ENCODE measurements around the gene RASGEF1C. TPM values are rescaled to one million over a fixed set of nuclear protein-coding genes. Genes with fewer than 3 reads are reported as not detected.
"Not testable (repeated sequence)": the region's sequence is repeated elsewhere in the genome, so short reads cannot be mapped to it uniquely, and the experiment has no call there.

RASGEF1C gene
- total and polyA plus RNA-seq, 10 donors: 0.06 to 1.1 (median 0.21) TPM; not detected in 6

GRCh38 chr5:180212363-180213255 lies 3.6 kb upstream of the RASGEF1C start:
- peak; percentile 72 for DNase-seq
- 31 to 39% (median 34%) methylated on average over 16 to 19 of the region's 19 CpGs for WGBS, 5 donors
- Histone ChIP-seq H3K4me1 (peaks cover 3 to 13% (median 7%) of the 10 kb centered on the region in 6 donors), H3K4me3 (no peak overlapping the region), H3K27me3 (replicated peaks in 1 of 7) (peaks cover 0 to 53% (median 30%) of the 10 kb centered on the region in 7 donors), H3K36me3 (no peaks in the 10 kb centered on the region), H3K9me3 (peaks cover 0 to 33% (median 29%) of the 10 kb centered on the region in 8 donors), H3K27ac (no peak overlapping the region)
- TF ChIP-seq POLR2A (IDR thresholded peaks at IDR 0.05) (no peak), POLR2AphosphoS5 (IDR thresholded peaks at IDR 0.05) (no peak), CTCF (IDR thresholded peaks at IDR 0.05 in 8 of 11, conservative IDR thresholded peaks at IDR 0.05 in 3 of 11) (no peak)
- intact Hi-C loops (cut with DNase I; ENCODE audit: low total_unique reads): no loop called here

GRCh38 chr5:180211761-180212035 lies 2.7 kb upstream of the RASGEF1C start:
- TF ChIP-seq POLR2AphosphoS5 (IDR thresholded peaks at IDR 0.05): no peak
- no peak for TF ChIP-seq POLR2A (IDR thresholded peaks at IDR 0.05)
- TF ChIP-seq CTCF (IDR thresholded peaks at IDR 0.05 in 8 of 11, conservative IDR thresholded peaks at IDR 0.05 in 3 of 11): no peak
- Histone ChIP-seq H3K4me1 (peaks cover 3 to 13% (median 7%) of the 10 kb centered on the region in 6 donors), H3K36me3 (no peaks in the 10 kb centered on the region), H3K27me3 (replicated peaks in 1 of 7) (peaks cover 0 to 62% (median 38%) of the 10 kb centered on the region in 7 donors), H3K27ac (no peak overlapping the region), H3K9me3 (peaks cover 0 to 24% (median 20%) of the 10 kb centered on the region in 8 donors), H3K4me3 (no peak overlapping the region)
- intact Hi-C loops (cut with DNase I; ENCODE audit: low total_unique reads): no loop called here
- 77 to 89% (median 82%) methylated on average over 2 to 4 of the region's 4 CpGs for WGBS, 5 donors
- DNase-seq: no peak

- intact Hi-C loops (cut with DNase I; ENCODE audit: low total_unique reads): no loop called here
Observed at GRCh38 chr5:180210961-180211760, 2.1 kb upstream of the RASGEF1C start.

GRCh38 chr5:180210077-180210476 lies 1.1 kb upstream of the RASGEF1C start:
- DNase-seq: peak; percentile 27
- H3K27ac ChIP-seq; intact Hi-C loops (cut with DNase I; ENCODE audit: low total_unique reads); H3K9me3 ChIP-seq; H3K4me3 ChIP-seq; H3K36me3 ChIP-seq: not testable (repeated sequence)
- peaks cover 0 to 70% (median 38%) of the 10 kb centered on the region in 7 donors for H3K27me3 ChIP-seq (replicated peaks in 1 of 7)
- WGBS, 5 donors: 84 to 95% (median 92%) methylated on average over 12 of the region's 12 CpGs
- H3K4me1 ChIP-seq: peaks cover 3 to 13% (median 7%) of the 10 kb centered on the region in 6 donors

More at GRCh38 chr5:180210961-180211760, 2.1 kb upstream of the RASGEF1C start:
- Histone ChIP-seq H3K4me3 (no peak overlapping the region), H3K27ac (no peak overlapping the region), H3K4me1 (peaks cover 3 to 13% (median 7%) of the 10 kb centered on the region in 6 donors), H3K9me3 (peaks cover 0 to 19% (median 14%) of the 10 kb centered on the region in 8 donors), H3K36me3 (no peaks in the 10 kb centered on the region), H3K27me3 (replicated peaks in 1 of 7) (peaks cover 0 to 66% (median 38%) of the 10 kb centered on the region in 7 donors)
- 84 to 100% (median 91%) methylated on average over 6 to 16 of the region's 16 CpGs for WGBS, 5 donors
- peak; percentile 61 for DNase-seq
- TF ChIP-seq POLR2AphosphoS5 (IDR thresholded peaks at IDR 0.05) (no peak), POLR2A (IDR thresholded peaks at IDR 0.05) (no peak), CTCF (IDR thresholded peaks at IDR 0.05 in 8 of 11, conservative IDR thresholded peaks at IDR 0.05 in 3 of 11) (no peak)
